OCI-LY7 (cell line): ENCODE data around the gene LRRFIP1. TPM values are rescaled to one million over a fixed set of nuclear protein-coding genes. Genes with fewer than 3 reads are reported as not detected.

Experiments
- BruUV-seq: library from RNA; stranded (reverse); fragments of 400-500 nt; replicated peaks from 2 replicates; lab custom pipeline; 2021; lab: Mats Ljungman, UMichigan
- CTCF ChIA-PET: fragments of 300-600 bp; sonication (Branson Sonifier 250); formaldehyde crosslinking; loops from one replicate; lab custom pipeline; 2022; ENCODE audit warnings: antibody characterized with exemption; ENCODE audit not compliant: unreplicated experiment; lab: Charles Lee
- POLR2A ChIA-PET: fragments of 300-600 bp; sonication (Branson Sonifier 250); formaldehyde crosslinking; loops from one replicate; lab custom pipeline; 2022; ENCODE audit warnings: antibody characterized with exemption; lab: Charles Lee
- DNase-seq: peaks from one replicate; pipeline ENCODE4 v3.0.0-alpha.2; 2015; ENCODE audit warnings: low spot score
- H2AFZ ChIP-seq: fragments of 200-600 bp; sonication (generic), shearing (Covaris generic); 2 replicates; pipeline ENCODE4 v1.6.1; 2014; ENCODE audit warnings: mild to moderate bottlenecking, antibody characterized with exemption, low read length, moderate library complexity
- H3K27ac ChIP-seq: fragments of 200-600 bp; sonication (generic); 2 replicates; pipeline ENCODE4 v1.5.1; 2014; ENCODE audit warnings: mixed run types, low read depth, mild to moderate bottlenecking, moderate library complexity, low read length, inconsistent platforms; ENCODE audit not compliant: poor library complexity, severe bottlenecking
- H3K36me3 ChIP-seq: fragments of 200-600 bp; sonication (generic); 2 replicates; pipeline ENCODE4 v1.6.1; 2014; ENCODE audit warnings: mild to moderate bottlenecking, antibody characterized with exemption, low read length, moderate library complexity, mixed read lengths; ENCODE audit not compliant: insufficient read depth
- H3K4me1 ChIP-seq: fragments of 200-600 bp; sonication (generic); 2 replicates; pipeline ENCODE4 v1.5.1; 2014; ENCODE audit warnings: mild to moderate bottlenecking, low read length; ENCODE audit not compliant: insufficient read depth, poor library complexity, severe bottlenecking
- H3K4me2 ChIP-seq: fragments of 200-600 bp; sonication (generic); 2 replicates; pipeline ENCODE4 v1.6.1; 2014; ENCODE audit warnings: mild to moderate bottlenecking, low read length
- H3K4me3 ChIP-seq: fragments of 200-600 bp; sonication (generic); 2 replicates; pipeline ENCODE4 v1.5.1; 2014; ENCODE audit warnings: mild to moderate bottlenecking, low read depth, low read length; ENCODE audit not compliant: poor library complexity, severe bottlenecking
- H3K79me2 ChIP-seq: fragments of 200-600 bp; sonication (generic); 2 replicates; pipeline ENCODE4 v1.6.1; 2016; ENCODE audit warnings: low read depth, mild to moderate bottlenecking, low read length, moderate library complexity, mixed read lengths; ENCODE audit not compliant: insufficient read depth
- H3K9me2 ChIP-seq: fragments of 200-600 bp; sonication (generic); 2 replicates; pipeline ENCODE4 v1.6.1; 2016; ENCODE audit warnings: mild to moderate bottlenecking, low read length, mixed read lengths; ENCODE audit not compliant: insufficient read depth
- H3K9me3 ChIP-seq: fragments of 200-600 bp; sonication (generic); 2 replicates; pipeline ENCODE4 v1.6.1; 2014; ENCODE audit warnings: mild to moderate bottlenecking, mixed run types, low read length, mixed read lengths
- H4K20me1 ChIP-seq: fragments of 200-600 bp; sonication (generic); 2 replicates; pipeline ENCODE4 v1.6.1; 2014; ENCODE audit warnings: mild to moderate bottlenecking, antibody characterized with exemption, low read length, moderate library complexity, mixed read lengths; ENCODE audit not compliant: insufficient read depth
- EZH2phosphoT487 ChIP-seq: fragments of 200-600 bp; sonication (generic); IDR thresholded peaks from 2 replicates; pipeline ENCODE4 v1.6.1; 2018; ENCODE audit warnings: low read depth, borderline replicate concordance, mild to moderate bottlenecking, mixed run types, antibody characterized with exemption, low read length, moderate library complexity, mixed read lengths
- intact Hi-C: fragments of 100-400 bp; cut with micrococcal nuclease; formaldehyde crosslinking; loops from one replicate; pipeline ENCODE4 v1.10.0; 2022; ENCODE audit not compliant: unreplicated experiment
- total RNA-seq, 2 experiments: library from RNA; depleted of rRNA in 1 of 2; stranded (reverse); fragments of >200 nt in 1 of 2; shearing (Covaris generic) in 1 of 2; gene quantifications; 2 replicates each; pipeline ENCODE4 v1.2.3, GENCODE V29; 2014 to 2022
- TF ChIP-seq, protein P1 (sequence below): fragments of 200-600 bp; sonication (generic); conservative IDR thresholded peaks from 2 replicates; pipeline ENCODE4 v1.5.1; 2014; ENCODE audit warnings: mild to moderate bottlenecking, antibody characterized with exemption, low read length, moderate library complexity, mixed read lengths

Gene LRRFIP1
- total RNA-seq, 2 experiments from 2014 or later: 95.7 to 216 TPM

DNA sequence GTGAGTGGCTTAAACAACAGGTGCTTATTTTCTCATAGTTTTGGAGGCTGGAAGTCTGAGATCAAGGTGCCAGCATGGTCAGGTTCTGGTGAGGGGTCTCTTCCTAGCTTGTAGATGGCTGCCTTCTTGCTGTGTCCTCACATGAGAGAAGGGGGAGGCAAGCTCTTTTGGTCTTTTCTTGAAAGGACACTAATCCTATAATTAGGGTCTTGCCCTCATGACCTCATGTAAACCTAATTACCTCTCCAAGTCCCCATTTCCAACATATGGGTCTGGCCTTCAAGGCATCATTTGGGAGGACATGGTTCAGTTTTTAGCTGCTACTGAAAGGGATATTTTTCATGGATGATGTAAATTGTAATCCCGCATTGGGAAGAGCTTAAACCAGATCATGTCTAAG lies 189.1 kb downstream of the LRRFIP1 start:
- H3K4me1 ChIP-seq: no peaks in the 10 kb centered on the region
- H3K36me3 ChIP-seq: no peaks in the 10 kb centered on the region
- ChIA-PET CTCF (no interaction called here), POLR2A (interaction anchor here (0.8 kb wide), 1 partner anchor 12 kb away, joined by 3 read pairs; no protein-coding TSS in a partner anchor)
- H2AFZ ChIP-seq: no peak overlapping the region
- intact Hi-C loops: no loop called here
- no peaks in the 10 kb centered on the region for H4K20me1 ChIP-seq
- H3K4me2 ChIP-seq: no peak overlapping the region
- H3K9me3 ChIP-seq: no peaks in the 10 kb centered on the region
- no peak for DNase-seq
- no peaks in the 10 kb centered on the region for H3K9me2 ChIP-seq
- TF ChIP-seq, protein P1, sequence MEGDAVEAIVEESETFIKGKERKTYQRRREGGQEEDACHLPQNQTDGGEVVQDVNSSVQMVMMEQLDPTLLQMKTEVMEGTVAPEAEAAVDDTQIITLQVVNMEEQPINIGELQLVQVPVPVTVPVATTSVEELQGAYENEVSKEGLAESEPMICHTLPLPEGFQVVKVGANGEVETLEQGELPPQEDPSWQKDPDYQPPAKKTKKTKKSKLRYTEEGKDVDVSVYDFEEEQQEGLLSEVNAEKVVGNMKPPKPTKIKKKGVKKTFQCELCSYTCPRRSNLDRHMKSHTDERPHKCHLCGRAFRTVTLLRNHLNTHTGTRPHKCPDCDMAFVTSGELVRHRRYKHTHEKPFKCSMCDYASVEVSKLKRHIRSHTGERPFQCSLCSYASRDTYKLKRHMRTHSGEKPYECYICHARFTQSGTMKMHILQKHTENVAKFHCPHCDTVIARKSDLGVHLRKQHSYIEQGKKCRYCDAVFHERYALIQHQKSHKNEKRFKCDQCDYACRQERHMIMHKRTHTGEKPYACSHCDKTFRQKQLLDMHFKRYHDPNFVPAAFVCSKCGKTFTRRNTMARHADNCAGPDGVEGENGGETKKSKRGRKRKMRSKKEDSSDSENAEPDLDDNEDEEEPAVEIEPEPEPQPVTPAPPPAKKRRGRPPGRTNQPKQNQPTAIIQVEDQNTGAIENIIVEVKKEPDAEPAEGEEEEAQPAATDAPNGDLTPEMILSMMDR: no peak
- TF ChIP-seq EZH2phosphoT487: no peak
- H3K79me2 ChIP-seq: no peaks in the 10 kb centered on the region
- H3K4me3 ChIP-seq: no peak overlapping the region
- no peak overlapping the region for H3K27ac ChIP-seq
- no TSS peak for BruUV-seq

DNA sequence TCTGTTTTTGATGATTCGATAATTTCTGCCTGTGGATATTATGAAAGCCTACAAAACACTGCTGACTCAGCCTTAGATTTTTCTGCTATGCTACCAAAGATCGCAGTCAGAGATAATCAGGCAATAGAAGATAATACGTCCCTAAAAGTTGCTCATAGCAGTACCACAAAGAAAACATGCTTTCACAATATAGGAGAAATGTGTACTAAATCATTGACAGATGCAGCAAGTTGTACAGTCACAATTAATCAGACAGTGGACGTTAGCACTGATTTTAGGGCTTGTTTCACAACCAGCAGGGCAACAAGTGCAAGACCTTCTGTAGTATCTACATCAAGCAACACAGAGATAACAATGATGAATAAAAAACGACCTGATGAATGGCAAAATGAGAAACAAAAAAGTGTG lies 190.7 kb downstream of the LRRFIP1 start:
- Histone ChIP-seq H3K4me2 (no peak overlapping the region), H2AFZ (no peak overlapping the region), H3K9me2 (no peaks in the 10 kb centered on the region), H4K20me1 (no peaks in the 10 kb centered on the region), H3K36me3 (no peaks in the 10 kb centered on the region), H3K9me3 (no peaks in the 10 kb centered on the region), H3K4me1 (no peaks in the 10 kb centered on the region), H3K79me2 (no peaks in the 10 kb centered on the region), H3K27ac (no peak overlapping the region), H3K4me3 (no peak overlapping the region)
- TF ChIP-seq, protein P1: no peak
- TF ChIP-seq EZH2phosphoT487: no peak
- POLR2A ChIA-PET: interaction anchor here (0.7 kb wide), 1 partner anchor 294 kb away, joined by 3 read pairs; no protein-coding TSS in a partner anchor
- intact Hi-C loops: no loop called here
- BruUV-seq: no TSS peak
- CTCF ChIA-PET: no interaction called here
- no peak for DNase-seq

DNA sequence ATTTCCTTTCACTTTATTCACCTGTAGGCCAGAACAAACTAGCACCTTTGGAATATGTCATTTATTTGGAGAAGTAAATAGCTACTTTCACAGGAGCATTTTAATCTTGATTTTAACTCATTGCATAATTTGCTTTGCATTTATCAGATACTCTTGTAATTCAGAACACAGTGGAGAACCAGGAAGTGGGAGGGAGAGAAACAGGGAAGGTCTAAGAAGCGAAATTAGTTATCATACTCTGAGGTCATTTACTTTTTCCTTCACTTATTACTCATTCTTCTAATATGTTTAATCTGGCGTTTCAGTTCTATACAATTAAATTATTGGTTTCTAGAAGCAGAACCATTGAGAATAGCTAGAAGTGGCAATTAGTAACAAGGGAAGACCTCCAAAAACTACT lies 191.8 kb downstream of the LRRFIP1 start:
- ChIA-PET CTCF (no interaction called here), POLR2A (interaction anchor here (1.1 kb wide), 2 partner anchors 9 to 1397 kb away, joined by 3 to 6 read pairs; no protein-coding TSS in a partner anchor)
- Histone ChIP-seq H3K4me2 (no peak overlapping the region), H3K9me2 (no peaks in the 10 kb centered on the region), H4K20me1 (no peaks in the 10 kb centered on the region), H3K9me3 (no peaks in the 10 kb centered on the region), H3K27ac (no peak overlapping the region), H2AFZ (no peak overlapping the region), H3K79me2 (no peaks in the 10 kb centered on the region), H3K4me1 (no peaks in the 10 kb centered on the region), H3K36me3 (no peaks in the 10 kb centered on the region), H3K4me3 (no peak overlapping the region)
- BruUV-seq: no TSS peak
- DNase-seq: no peak
- intact Hi-C loops: no loop called here
- no peak for TF ChIP-seq EZH2phosphoT487
- TF ChIP-seq, protein P1: no peak
